Endodermal cell (in vitro differentiated cells): ENCODE measurements around the gene ZNF425. TPM values are rescaled to one million over a fixed set of nuclear protein-coding genes. Genes with fewer than 3 reads are reported as not detected.
"Not testable (repeated sequence)": the region's sequence is repeated elsewhere in the genome, so short reads cannot be mapped to it uniquely, and the experiment has no call there.

Experiments
- DNase-seq: peaks from one replicate; pipeline ENCODE4 v3.0.0-alpha.2; 2017
- H3K27ac ChIP-seq: 2 replicates; pipeline ENCODE4 v1.5.1; 2013; ENCODE audit warnings: mild to moderate bottlenecking, low read depth, low read length, moderate library complexity
- H3K27me3 ChIP-seq: 2 replicates; pipeline ENCODE4 v1.6.1; 2013; ENCODE audit warnings: mild to moderate bottlenecking, low read length, moderate library complexity; ENCODE audit not compliant: insufficient read depth, control insufficient read depth, poor library complexity, severe bottlenecking
- H3K36me3 ChIP-seq: 2 replicates; pipeline ENCODE4 v1.7.0; 2013; ENCODE audit warnings: mild to moderate bottlenecking, low read length, moderate library complexity; ENCODE audit not compliant: control insufficient read depth, insufficient read depth
- H3K4me1 ChIP-seq: one replicate; pipeline ENCODE4 v1.7.0; 2013; ENCODE audit warnings: low read length; ENCODE audit not compliant: control insufficient read depth, insufficient read depth
- H3K4me3 ChIP-seq: 2 replicates; pipeline ENCODE4 v1.5.1; 2013; ENCODE audit warnings: mild to moderate bottlenecking, low read length, moderate library complexity
- H3K9ac ChIP-seq: 2 replicates; pipeline ENCODE4 v1.6.1; 2013; ENCODE audit warnings: mild to moderate bottlenecking, low read length, moderate library complexity; ENCODE audit not compliant: poor library complexity, severe bottlenecking; ENCODE audit errors: extremely low read depth
- H3K9me3 ChIP-seq: 2 replicates; pipeline ENCODE4 v1.6.1; 2013; ENCODE audit warnings: mild to moderate bottlenecking, low read length, moderate library complexity; ENCODE audit not compliant: control insufficient read depth
- H3K27ac Mint-ChIP-seq: 2 replicates; pipeline ENCODE4 v1.8.0; 2020; ENCODE audit warnings: mixed read lengths
- H3K27me3 Mint-ChIP-seq: 2 replicates; pipeline ENCODE4 v1.8.0; 2021; ENCODE audit warnings: mild to moderate bottlenecking, mixed read lengths; ENCODE audit not compliant: insufficient read depth
- H3K36me3 Mint-ChIP-seq: 2 replicates; pipeline ENCODE4 v1.8.0; 2020; ENCODE audit warnings: low read depth, mixed read lengths
- H3K4me1 Mint-ChIP-seq: 2 replicates; pipeline ENCODE4 v1.8.0; 2020; ENCODE audit warnings: mixed read lengths
- H3K4me3 Mint-ChIP-seq: 2 replicates; pipeline ENCODE4 v1.8.0; 2020; ENCODE audit warnings: mild to moderate bottlenecking, moderate library complexity, mixed read lengths
- H3K9me3 Mint-ChIP-seq: 2 replicates; pipeline ENCODE4 v1.8.0; 2020; ENCODE audit warnings: mild to moderate bottlenecking, mixed read lengths
- CTCF ChIP-seq: fragments of 200-600 bp; sonication (generic); conservative IDR thresholded peaks from 2 replicates; pipeline ENCODE4 v1.5.0; 2021; ENCODE audit warnings: antibody characterized with exemption, mild to moderate bottlenecking
- WGBS, 2 experiments: methylation state at CpG; one replicate each; pipeline versions ENCODE4 v1.1.5 to v1.1.7; 2013; ENCODE audit warnings: missing lambda C conversion rate in 2 of 2, mixed read lengths in 1 of 2; ENCODE audit not compliant: insufficient coverage in 1 of 2, insufficient read length in 1 of 2; 5-methylcytosine and 5-hydroxymethylcytosine counted together
- total RNA-seq, 2 donors: library from RNA; stranded (reverse); fragmentation: NEBNext Ultra II Directional in 1 of 2; extraction: Animal tissue kit (Norgen Biotek cat#: 25700) in 1 of 2; gene quantifications; 2 replicates in 1 of 2; 3 replicates in 1 of 2; pipeline ENCODE4 v1.2.1, GENCODE V29; 2021

The ZNF425 gene
- total RNA-seq, 2 donors from 2014 or later: 2.1 to 2.7 TPM

- H3K27me3 ChIP-seq: no peaks in the 10 kb centered on the region
- peaks cover 9% of the 10 kb centered on the region for H3K4me1 Mint-ChIP-seq
- no peaks in the 10 kb centered on the region for H3K4me1 ChIP-seq
- no peak for DNase-seq
- no peak overlapping the region for H3K9ac ChIP-seq
- peaks cover 4% of the 10 kb centered on the region for H3K9me3 Mint-ChIP-seq
- H3K4me3 ChIP-seq: no peak overlapping the region
- no peak overlapping the region for H3K4me3 Mint-ChIP-seq
- no peak for TF ChIP-seq CTCF
- no peaks in the 10 kb centered on the region for H3K27me3 Mint-ChIP-seq
- no peaks in the 10 kb centered on the region for H3K9me3 ChIP-seq
- no peak overlapping the region for H3K27ac Mint-ChIP-seq
- no peaks in the 10 kb centered on the region for H3K36me3 ChIP-seq
- 75 to 100% methylated on average over 1 to 4 of the region's 4 CpGs for WGBS, 2 experiments
- no peak overlapping the region for H3K27ac ChIP-seq
- peaks cover 8% of the 10 kb centered on the region for H3K36me3 Mint-ChIP-seq
These were observed 32.9 kb downstream of the ZNF425 start for GRCh38 chr7:149093228-149093627.

GRCh38 chr7:149092244-149092643, 33.9 kb downstream of the ZNF425 start:
- not testable (repeated sequence) for H3K4me3 ChIP-seq, H3K9ac ChIP-seq, H3K4me1 Mint-ChIP-seq, H3K4me3 Mint-ChIP-seq, H3K27me3 ChIP-seq, DNase-seq, H3K4me1 ChIP-seq, H3K27me3 Mint-ChIP-seq, H3K9me3 Mint-ChIP-seq, H3K27ac ChIP-seq, H3K36me3 ChIP-seq, H3K9me3 ChIP-seq, H3K27ac Mint-ChIP-seq
- peaks cover 15% of the 10 kb centered on the region for H3K36me3 Mint-ChIP-seq
- 96 to 98% methylated on average over 9 to 19 of the region's 20 CpGs for WGBS, 2 experiments

GRCh38 chr7:149090397-149091195, 35.5 kb downstream of the ZNF425 start, which contains the start of gene ZNF786:
ZNF786 (minus strand) TSS chr7:149090718; CDS start chr7:149090640, 78 bp downstream.
- Histone ChIP-seq H3K36me3 (peaks cover 8% of the 10 kb centered on the region), H3K4me1 (no peaks in the 10 kb centered on the region), H3K9me3 (peaks cover 10% of the 10 kb centered on the region), H3K4me3 (peak within 1 kb of the TSS; percentile 88), H3K27me3 (no peaks in the 10 kb centered on the region), H3K27ac (peak within 1 kb of the TSS; percentile 94), H3K9ac (peak within 1 kb of the TSS; percentile 84)
- peak; percentile 96 for TF ChIP-seq CTCF
- Mint-ChIP-seq H3K4me3 (peak within 1 kb of the TSS; percentile 88), H3K27ac (peak within 1 kb of the TSS; percentile 96), H3K27me3 (no peaks in the 10 kb centered on the region), H3K4me1 (peaks cover 9% of the 10 kb centered on the region), H3K36me3 (peaks cover 26% of the 10 kb centered on the region), H3K9me3 (peaks cover 10% of the 10 kb centered on the region)
- WGBS, 2 experiments: 1 to 3% methylated on average over 24 to 77 of the region's 77 CpGs
- peak; percentile 93 for DNase-seq
